IMR-90 (cell line): ENCODE measurements around the gene SYN1. TPM values are rescaled to one million over a fixed set of nuclear protein-coding genes. Genes with fewer than 3 reads are reported as not detected.

Experiments
- ATAC-seq: fragments of 200-7000 bp; cut with Tn5 transposase; 2 replicates; pipeline ENCODE4 v1.9.1; 2020; ENCODE audit warnings: low read depth, mild to moderate bottlenecking, moderate library complexity
- BruUV-seq: library from RNA; stranded (reverse); fragments of 400-500 nt; replicated peaks from 2 replicates; lab custom pipeline; 2021; lab: Mats Ljungman, UMichigan
- CTCF ChIA-PET: fragments of 300-600 bp; formaldehyde crosslinking; extraction: SDS; loops from one replicate; lab custom pipeline; 2021; ENCODE audit warnings: antibody characterized with exemption; lab: Yijun Ruan, JAX
- POLR2A ChIA-PET: fragments of 300-600 bp; sonication (Branson Sonifier 250); formaldehyde crosslinking; loops from one replicate; lab custom pipeline; 2022; ENCODE audit warnings: antibody characterized with exemption; ENCODE audit not compliant: unreplicated experiment; lab: Charles Lee
- DNase-seq: peaks from one replicate; pipeline ENCODE4 v3.0.0; 2013
- H2AFZ ChIP-seq: replicated peaks from 2 replicates; pipeline ENCODE3; 2013; ENCODE audit warnings: low read length, mild to moderate bottlenecking; ENCODE audit not compliant: poor library complexity
- H2AK5ac ChIP-seq: 2 replicates; pipeline ENCODE4 v1.6.1; 2013; ENCODE audit warnings: low read depth, low read length, inconsistent platforms
- H2AK9ac ChIP-seq: replicated peaks from 2 replicates; pipeline ENCODE3; 2013; ENCODE audit warnings: mild to moderate bottlenecking, low read depth, low read length, moderate library complexity; ENCODE audit not compliant: poor library complexity
- H2BK120ac ChIP-seq: 2 replicates; pipeline ENCODE4 v1.6.1; 2013; ENCODE audit warnings: low read depth, low read length, inconsistent platforms
- H2BK15ac ChIP-seq: 3 replicates; pipeline ENCODE4 v1.6.1; 2013; ENCODE audit warnings: low read depth, low read length, inconsistent platforms
- H2BK20ac ChIP-seq: 2 replicates; pipeline ENCODE4 v1.6.1; 2013; ENCODE audit warnings: low read depth, mild to moderate bottlenecking, inconsistent platforms, low read length, moderate library complexity
- H2BK5ac ChIP-seq: 2 replicates; pipeline ENCODE4 v1.6.1; 2013; ENCODE audit warnings: mild to moderate bottlenecking, low read depth, low read length, inconsistent platforms; ENCODE audit not compliant: poor library complexity, severe bottlenecking
- H3K14ac ChIP-seq: replicated peaks from 2 replicates; pipeline ENCODE4 v1.6.1; 2013; ENCODE audit warnings: low read depth, low read length, inconsistent platforms
- H3K18ac ChIP-seq: 2 replicates; pipeline ENCODE4 v1.6.1; 2013; ENCODE audit warnings: low read depth, low read length, control low read depth
- H3K23ac ChIP-seq: 2 replicates; pipeline ENCODE4 v1.6.1; 2013; ENCODE audit warnings: low read depth, low read length, inconsistent platforms
- H3K27ac ChIP-seq: 2 replicates; pipeline ENCODE4 v1.5.1; 2013; ENCODE audit warnings: mild to moderate bottlenecking, control low read depth, low read length; ENCODE audit not compliant: insufficient read depth
- H3K27me3 ChIP-seq: 2 replicates; pipeline ENCODE4 v1.6.1; 2013; ENCODE audit warnings: low read length; ENCODE audit not compliant: control insufficient read depth, insufficient read depth
- H3K36me3 ChIP-seq: 2 replicates; pipeline ENCODE4 v1.6.1; 2013; ENCODE audit warnings: low read length, mixed read lengths; ENCODE audit not compliant: control insufficient read depth, insufficient read depth
- H3K4ac ChIP-seq: 2 replicates; pipeline ENCODE4 v1.6.1; 2013; ENCODE audit warnings: low read depth, low read length, inconsistent platforms
- H3K4me1 ChIP-seq: 2 replicates; pipeline ENCODE4 v1.6.1; 2013; ENCODE audit warnings: low read length, mixed read lengths; ENCODE audit not compliant: control insufficient read depth, insufficient read depth
- H3K4me2 ChIP-seq: 2 replicates; pipeline ENCODE4 v1.6.1; 2013; ENCODE audit warnings: low read depth, mild to moderate bottlenecking, control low read depth, low read length, moderate library complexity
- H3K4me3 ChIP-seq: 2 replicates; pipeline ENCODE4 v1.5.1; 2013; ENCODE audit warnings: low read depth, mild to moderate bottlenecking, control low read depth, low read length, moderate library complexity; ENCODE audit not compliant: insufficient read depth
- H3K56ac ChIP-seq: 2 replicates; pipeline ENCODE4 v1.6.1; 2013; ENCODE audit warnings: low read length, inconsistent platforms; ENCODE audit not compliant: insufficient read depth; ENCODE audit errors: extremely low read depth
- H3K79me1 ChIP-seq, 2 experiments: 2 replicates each; pipeline ENCODE4 v1.6.1; 2013; ENCODE audit warnings: low read length in 2 of 2, inconsistent platforms in 1 of 2, low read depth in 1 of 2
- H3K9ac ChIP-seq: 2 replicates; pipeline ENCODE4 v1.6.1; 2013; ENCODE audit warnings: low read depth, low read length, control low read depth
- H3K9me1 ChIP-seq: 2 replicates; pipeline ENCODE4 v1.6.1; 2013; ENCODE audit warnings: low read length, inconsistent platforms; ENCODE audit not compliant: insufficient read depth
- H3K9me3 ChIP-seq: 2 replicates; pipeline ENCODE4 v1.6.1; 2013; ENCODE audit warnings: low read length; ENCODE audit not compliant: control insufficient read depth, insufficient read depth
- H4K20me1 ChIP-seq: 2 replicates; pipeline ENCODE4 v1.6.1; 2013; ENCODE audit warnings: low read length, inconsistent platforms; ENCODE audit not compliant: insufficient read depth
- H4K5ac ChIP-seq: 2 replicates; pipeline ENCODE4 v1.6.1; 2013; ENCODE audit warnings: mild to moderate bottlenecking, low read depth, low read length, control low read depth
- H4K8ac ChIP-seq, 2 experiments: 2 replicates each; pipeline ENCODE4 v1.6.1; 2013; ENCODE audit warnings: low read depth in 2 of 2, low read length in 2 of 2, control low read depth in 1 of 2, inconsistent platforms in 1 of 2
- H4K91ac ChIP-seq: 2 replicates; pipeline ENCODE4 v1.6.1; 2013; ENCODE audit warnings: low read depth, low read length, inconsistent platforms; ENCODE audit not compliant: insufficient read depth
- MAZ ChIP-seq: IDR thresholded peaks from 2 replicates; pipeline ENCODE4 v1.6.1; 2012; ENCODE audit warnings: low read depth, mild to moderate bottlenecking, low read length, improper control_type of control experiment, moderate library complexity, borderline replicate concordance
- MXI1 ChIP-seq: IDR thresholded peaks from 2 replicates; pipeline ENCODE4 v1.6.1; 2012; ENCODE audit warnings: low read depth, mild to moderate bottlenecking, low read length, moderate library complexity, borderline replicate concordance
- NFE2L2 ChIP-seq: fragments of 150-350 bp; IDR thresholded peaks from 2 replicates; pipeline ENCODE4 v1.6.1; 2016; ENCODE audit warnings: low read depth, mild to moderate bottlenecking, low read length
- POLR2A ChIP-seq: IDR thresholded peaks from 2 replicates; pipeline ENCODE4 v1.6.1; 2012; ENCODE audit warnings: mild to moderate bottlenecking, low read depth, low read length
- RAD21 ChIP-seq: IDR thresholded peaks from 2 replicates; pipeline ENCODE4 v1.6.1; 2012; ENCODE audit warnings: low read length, improper control_type of control experiment
- WGBS, 2 experiments: methylation state at CpG; one replicate each; pipeline versions ENCODE4 v1.1.5 to v1.1.7; 2013; ENCODE audit warnings: missing lambda C conversion rate in 2 of 2; ENCODE audit not compliant: insufficient read length in 1 of 2; ENCODE audit errors: extremely low coverage in 2 of 2; 5-methylcytosine and 5-hydroxymethylcytosine counted together
- dilution Hi-C: fragments of 300-500 bp; cut with HindIII; formaldehyde crosslinking; loops from one replicate; pipeline ENCODE4 v1.14.3; 2018; ENCODE audit warnings: low sequenced_read_pairs; ENCODE audit not compliant: unreplicated experiment
- in situ Hi-C: fragments of 300-500 bp; cut with MboI; formaldehyde crosslinking; loops from 3 replicates; pipeline ENCODE4 v1.14.3; 2019; ENCODE audit warnings: low sequenced_read_pairs, inconsistent platforms, mixed read lengths
- intact Hi-C: fragments of 100-400 bp; cut with micrococcal nuclease; formaldehyde crosslinking; loops from 2 replicates; pipeline ENCODE4 v1.10.0; 2022
- polyA plus RNA-seq, 3 experiments: library from polyadenylated mRNA; depleted of rRNA; stranded (reverse); fragments of >200 nt; gene quantifications; 2 replicates each; pipeline ENCODE4 v1.2.3, GENCODE V29; 2012; ENCODE audit warnings: low replicate concordance in 1 of 3
- total RNA-seq: library from RNA; depleted of rRNA; stranded (reverse); fragments of >200 nt; gene quantifications from 2 replicates; pipeline ENCODE4 v1.2.3, GENCODE V29; 2012
- TF ChIP-seq, protein P1 (sequence below): fragments of 150-350 bp; IDR thresholded peaks from 2 replicates; pipeline ENCODE4 v1.6.1; 2016; ENCODE audit warnings: low read depth, mild to moderate bottlenecking, low read length, moderate library complexity, borderline replicate concordance
- TF ChIP-seq, protein P2 (sequence below): fragments of 150-350 bp; IDR thresholded peaks from 2 replicates; pipeline ENCODE4 v1.6.1; 2017; ENCODE audit warnings: mild to moderate bottlenecking, antibody characterized with exemption, low read length, low read depth
- TF ChIP-seq, protein P3 (sequence below): conservative IDR thresholded peaks from 2 replicates; pipeline ENCODE4 v1.5.1; 2012; ENCODE audit warnings: mild to moderate bottlenecking, low read depth, low read length, improper control_type of control experiment

The SYN1 gene
- total and polyA plus RNA-seq, 2 of the 4 experiments (the other 2 are of a cell fraction): under 0.01 to 0.56 TPM

DNA sequence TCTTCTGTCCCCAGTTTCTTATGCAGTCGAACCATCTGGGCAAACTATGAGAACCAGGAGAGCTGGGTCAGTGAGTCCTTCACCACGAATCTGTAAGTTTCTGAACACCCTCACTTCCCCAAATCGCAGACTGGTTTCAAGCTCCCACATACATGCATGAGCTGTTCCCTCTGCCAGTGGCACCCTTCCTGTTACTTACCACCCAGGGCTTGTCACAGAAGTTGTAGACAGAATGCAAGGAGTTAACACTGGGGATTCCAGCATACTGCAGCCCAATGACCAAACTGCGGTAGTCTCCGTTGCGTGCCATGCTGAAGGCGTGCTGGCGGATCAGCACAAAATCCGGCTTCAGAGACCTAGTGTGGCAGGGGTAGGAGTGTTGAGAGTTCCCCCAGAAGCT lies 14.6 kb downstream of the SYN1 start:
- CTCF ChIA-PET: no interaction called here
- BruUV-seq: no TSS peak
- no peaks in the 10 kb centered on the region for H3K4me1 ChIP-seq
- H4K8ac ChIP-seq: no peak overlapping the region
- WGBS, 2 experiments: 57% methylated on average over 1 of the region's 9 CpGs; no CpG with 5 or more reads in 1 of the 2 experiments
- no peak overlapping the region for H3K4ac ChIP-seq
- H3K27ac ChIP-seq: no peak overlapping the region
- H2BK20ac ChIP-seq: no peak overlapping the region
- DNase-seq (no peak), ATAC-seq (no peak)
- H3K79me1 ChIP-seq: no peaks in the 10 kb centered on the region
- intact Hi-C loops (no loop called here), dilution Hi-C loops (no loop called here), in situ Hi-C loops (no loop called here)
- H3K56ac ChIP-seq: no peak overlapping the region
- H3K9me3 ChIP-seq: peaks cover 3% of the 10 kb centered on the region; the same call in 1 of the 2 replicates
- H2AK5ac ChIP-seq: no peak overlapping the region
- H4K91ac ChIP-seq: no peak overlapping the region
- no peak overlapping the region for H3K14ac ChIP-seq
- no peaks in the 10 kb centered on the region; the same call in 1 of the 2 replicates for H4K20me1 ChIP-seq
- POLR2A ChIA-PET: no interaction called here
- no peak overlapping the region for H2BK120ac ChIP-seq
- no peak overlapping the region for H3K9ac ChIP-seq
- H3K4me3 ChIP-seq: no peak overlapping the region
- no peaks in the 10 kb centered on the region for H3K36me3 ChIP-seq
- no peak overlapping the region for H3K18ac ChIP-seq
- H2BK15ac ChIP-seq: no peak overlapping the region
- H2BK5ac ChIP-seq: no peak overlapping the region
- no peaks in the 10 kb centered on the region for H3K9me1 ChIP-seq
- H3K4me2 ChIP-seq: no peak overlapping the region
- H3K27me3 ChIP-seq: peaks cover 6% of the 10 kb centered on the region; the same call in 1 of the 2 replicates
- H4K5ac ChIP-seq: no peak overlapping the region
- H3K23ac ChIP-seq: no peak overlapping the region
- no peak overlapping the region for H2AK9ac ChIP-seq
- TF ChIP-seq MXI1: no peak
- TF ChIP-seq, protein P1, sequence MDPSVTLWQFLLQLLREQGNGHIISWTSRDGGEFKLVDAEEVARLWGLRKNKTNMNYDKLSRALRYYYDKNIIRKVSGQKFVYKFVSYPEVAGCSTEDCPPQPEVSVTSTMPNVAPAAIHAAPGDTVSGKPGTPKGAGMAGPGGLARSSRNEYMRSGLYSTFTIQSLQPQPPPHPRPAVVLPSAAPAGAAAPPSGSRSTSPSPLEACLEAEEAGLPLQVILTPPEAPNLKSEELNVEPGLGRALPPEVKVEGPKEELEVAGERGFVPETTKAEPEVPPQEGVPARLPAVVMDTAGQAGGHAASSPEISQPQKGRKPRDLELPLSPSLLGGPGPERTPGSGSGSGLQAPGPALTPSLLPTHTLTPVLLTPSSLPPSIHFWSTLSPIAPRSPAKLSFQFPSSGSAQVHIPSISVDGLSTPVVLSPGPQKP: no peak
- TF ChIP-seq, protein P2, sequence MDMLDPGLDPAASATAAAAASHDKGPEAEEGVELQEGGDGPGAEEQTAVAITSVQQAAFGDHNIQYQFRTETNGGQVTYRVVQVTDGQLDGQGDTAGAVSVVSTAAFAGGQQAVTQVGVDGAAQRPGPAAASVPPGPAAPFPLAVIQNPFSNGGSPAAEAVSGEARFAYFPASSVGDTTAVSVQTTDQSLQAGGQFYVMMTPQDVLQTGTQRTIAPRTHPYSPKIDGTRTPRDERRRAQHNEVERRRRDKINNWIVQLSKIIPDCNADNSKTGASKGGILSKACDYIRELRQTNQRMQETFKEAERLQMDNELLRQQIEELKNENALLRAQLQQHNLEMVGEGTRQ: no peak
- no peak for TF ChIP-seq NFE2L2
- TF ChIP-seq MAZ: no peak
- TF ChIP-seq POLR2A: no peak
- TF ChIP-seq, protein P3, sequence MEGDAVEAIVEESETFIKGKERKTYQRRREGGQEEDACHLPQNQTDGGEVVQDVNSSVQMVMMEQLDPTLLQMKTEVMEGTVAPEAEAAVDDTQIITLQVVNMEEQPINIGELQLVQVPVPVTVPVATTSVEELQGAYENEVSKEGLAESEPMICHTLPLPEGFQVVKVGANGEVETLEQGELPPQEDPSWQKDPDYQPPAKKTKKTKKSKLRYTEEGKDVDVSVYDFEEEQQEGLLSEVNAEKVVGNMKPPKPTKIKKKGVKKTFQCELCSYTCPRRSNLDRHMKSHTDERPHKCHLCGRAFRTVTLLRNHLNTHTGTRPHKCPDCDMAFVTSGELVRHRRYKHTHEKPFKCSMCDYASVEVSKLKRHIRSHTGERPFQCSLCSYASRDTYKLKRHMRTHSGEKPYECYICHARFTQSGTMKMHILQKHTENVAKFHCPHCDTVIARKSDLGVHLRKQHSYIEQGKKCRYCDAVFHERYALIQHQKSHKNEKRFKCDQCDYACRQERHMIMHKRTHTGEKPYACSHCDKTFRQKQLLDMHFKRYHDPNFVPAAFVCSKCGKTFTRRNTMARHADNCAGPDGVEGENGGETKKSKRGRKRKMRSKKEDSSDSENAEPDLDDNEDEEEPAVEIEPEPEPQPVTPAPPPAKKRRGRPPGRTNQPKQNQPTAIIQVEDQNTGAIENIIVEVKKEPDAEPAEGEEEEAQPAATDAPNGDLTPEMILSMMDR: no peak
- TF ChIP-seq RAD21: no peak
- no peak overlapping the region for H2AFZ ChIP-seq
